ENCODE results near the gene TESPA1.
A peak's percentile ranks its signal among the peaks of the same experiment; 100 is the strongest.
"Not testable (repeated sequence)": the region's sequence is repeated elsewhere in the genome, so short reads cannot be mapped to it uniquely, and the experiment has no call there.

Gene TESPA1, protein sequence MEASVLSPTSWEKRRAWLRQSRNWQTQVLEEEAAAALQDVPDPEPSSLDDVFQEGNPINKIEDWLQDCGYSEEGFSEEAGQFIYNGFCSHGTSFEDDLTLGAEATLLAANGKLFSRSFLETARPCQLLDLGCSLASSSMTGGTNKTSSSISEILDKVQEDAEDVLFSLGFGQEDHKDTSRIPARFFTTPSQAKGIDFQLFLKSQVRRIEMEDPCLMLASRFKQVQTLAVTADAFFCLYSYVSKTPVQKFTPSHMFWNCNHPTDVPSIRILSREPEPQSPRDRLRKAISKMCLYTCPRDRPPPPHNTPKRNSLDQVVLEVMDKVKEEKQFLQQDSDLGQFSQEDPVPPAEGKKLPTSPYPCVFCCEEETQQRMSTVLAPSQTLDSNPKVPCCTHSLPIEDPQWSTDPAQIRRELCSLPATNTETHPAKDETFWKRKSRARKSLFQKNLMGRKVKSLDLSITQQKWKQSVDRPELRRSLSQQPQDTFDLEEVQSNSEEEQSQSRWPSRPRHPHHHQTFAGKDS

DNA sequence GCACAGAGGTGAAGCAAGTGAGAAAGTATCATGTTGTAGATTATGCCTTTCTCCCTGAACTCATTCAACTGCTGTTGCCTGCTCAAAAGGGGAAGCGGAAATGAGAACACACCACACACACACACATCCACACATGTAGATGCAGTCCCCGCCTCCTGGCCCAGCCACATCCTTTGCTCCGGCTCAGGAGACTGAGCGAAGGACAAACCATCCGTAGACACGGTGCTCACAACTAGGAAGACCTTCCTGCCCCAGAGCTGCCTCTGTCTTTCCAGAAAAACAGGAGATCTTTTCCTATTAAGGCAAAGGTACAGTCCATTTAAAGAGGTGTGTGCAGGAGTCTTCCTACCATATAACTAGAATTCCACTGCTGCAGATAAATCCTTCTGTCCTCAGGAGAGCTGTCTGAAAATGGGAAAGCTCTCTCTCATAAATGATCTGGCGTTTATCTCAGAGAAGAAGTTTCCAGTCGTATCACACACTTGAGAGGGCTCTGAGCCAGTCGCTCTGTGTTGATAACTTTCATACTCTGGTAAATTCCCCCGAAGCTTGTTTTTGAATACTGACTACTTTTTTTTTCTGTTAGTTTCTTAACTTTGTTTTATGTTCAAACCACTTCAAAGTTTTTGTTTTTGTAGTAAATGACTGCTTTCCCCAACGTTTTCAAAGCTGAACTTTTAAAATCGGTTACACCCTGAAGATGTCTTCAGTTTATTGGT lies at the start of gene TESPA1:
Gene TESPA1, minus strand, starts transcription at position 105 of the 719 bp plus-strand sequence. CDS start 10,200 bp downstream, outside the sequence.
- DNase-seq = no peak

DNA sequence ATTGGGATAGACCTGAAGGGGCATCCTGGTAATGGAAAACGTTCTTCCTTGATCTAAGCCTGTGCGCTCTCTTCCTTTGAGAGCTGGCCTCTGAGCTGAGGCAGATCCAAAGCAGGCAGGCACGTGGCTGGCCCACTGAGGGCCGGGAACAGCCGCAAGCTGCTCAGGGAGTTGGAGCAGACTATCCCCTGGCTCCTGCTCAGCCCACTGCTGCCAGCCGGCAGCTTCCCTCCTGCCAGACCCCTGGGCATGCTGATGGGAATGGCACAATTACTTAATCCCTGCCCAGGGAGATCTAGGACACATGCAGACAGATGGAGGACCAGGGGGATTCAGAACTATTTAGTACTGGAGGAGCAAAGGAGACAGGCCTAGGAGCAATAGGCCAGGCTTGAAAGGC lies 49.7 kb upstream of the TESPA1 start:
- DNase-seq = peak; percentile 93

DNA sequence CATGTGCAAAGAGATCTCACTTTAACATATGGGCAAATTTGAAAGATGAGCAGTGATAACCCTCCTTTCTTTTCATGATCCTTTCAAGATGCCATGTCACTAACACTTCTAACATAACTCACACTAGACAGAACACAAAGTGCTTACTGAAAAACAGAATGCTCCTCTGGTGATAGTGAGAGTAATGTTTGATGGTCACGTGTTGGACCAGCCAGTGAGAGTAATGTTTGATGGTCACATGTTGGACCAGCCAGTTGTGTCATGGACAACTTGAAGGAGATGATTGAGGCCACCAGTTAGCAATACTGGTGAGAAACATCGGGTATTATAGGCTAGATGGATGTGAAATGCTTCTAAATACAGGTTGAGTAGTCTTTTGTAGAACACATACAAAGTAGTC lies 40.9 kb upstream of the TESPA1 start:
- DNase-seq = no peak

DNA sequence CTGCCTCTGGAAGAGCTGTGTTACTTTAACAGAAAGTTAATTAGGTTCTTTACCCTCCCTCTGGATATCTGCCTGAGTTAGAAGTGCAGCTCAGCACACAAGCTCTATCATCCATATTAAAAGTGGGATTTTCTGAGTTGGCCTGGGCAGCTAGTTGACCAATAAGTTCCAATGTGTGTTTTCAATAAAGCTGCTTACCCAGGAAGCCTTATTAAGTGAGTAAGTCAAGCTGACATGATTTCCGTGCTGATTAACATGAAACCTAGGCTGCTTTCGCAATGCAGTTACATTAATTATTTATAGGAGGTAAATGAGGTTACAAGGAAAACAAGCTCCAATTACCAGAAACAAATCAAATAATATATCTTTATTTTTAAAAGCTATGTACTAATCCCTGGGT lies 40.0 kb upstream of the TESPA1 start:
- no peak for DNase-seq

DNA sequence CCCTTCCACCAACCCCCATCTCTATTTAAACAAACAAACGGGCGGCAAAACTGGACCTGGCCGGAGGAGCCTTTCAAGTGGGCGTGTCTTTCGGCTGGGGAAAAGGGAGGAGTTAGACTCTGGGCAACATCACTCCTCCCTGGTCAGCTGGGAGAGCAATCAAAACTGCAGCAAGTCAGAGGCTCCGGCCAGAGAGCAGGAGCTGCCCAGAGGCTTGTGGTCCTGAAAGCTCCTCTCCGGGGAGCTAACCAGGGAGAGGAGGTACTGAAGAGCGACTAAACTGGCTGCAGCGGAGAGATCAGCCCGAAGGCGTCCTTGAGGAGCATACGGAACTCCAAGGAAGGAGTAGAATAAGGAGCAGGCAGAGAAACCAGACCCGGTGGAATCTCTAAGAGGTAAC lies 35.2 kb upstream of the TESPA1 start, which contains the start of gene NEUROD4:
Gene NEUROD4, plus strand, starts transcription at position 191 of the 400 bp plus-strand sequence. CDS start 6,466 bp downstream, outside the sequence.
- peak; percentile 65 for DNase-seq

DNA sequence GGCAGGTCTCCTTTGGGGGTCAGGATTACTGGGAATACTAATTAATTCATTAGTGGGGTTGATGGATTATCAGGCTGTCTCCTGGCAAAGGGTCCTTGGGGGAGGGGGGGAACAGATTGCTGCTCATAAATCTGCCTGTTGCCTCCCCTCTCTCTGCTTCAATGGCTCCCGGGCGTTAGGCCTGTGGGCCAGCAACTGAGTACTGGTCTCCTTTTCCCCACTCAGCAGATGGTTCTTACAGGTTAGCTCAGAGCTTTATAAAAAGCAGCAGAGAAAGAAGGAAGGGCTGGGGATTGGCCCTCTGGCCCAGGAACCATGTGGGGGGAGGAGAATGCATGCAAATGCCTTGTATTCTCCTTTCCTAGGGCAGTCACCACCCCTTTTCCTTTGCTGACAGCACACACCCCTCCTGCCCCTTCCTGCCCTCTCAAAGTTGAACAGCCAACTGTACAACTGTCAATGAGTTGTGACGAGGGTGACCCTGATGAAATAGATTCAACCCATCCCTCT lies 32.9 kb upstream of the TESPA1 start:
- peak; percentile 97 for DNase-seq

DNA sequence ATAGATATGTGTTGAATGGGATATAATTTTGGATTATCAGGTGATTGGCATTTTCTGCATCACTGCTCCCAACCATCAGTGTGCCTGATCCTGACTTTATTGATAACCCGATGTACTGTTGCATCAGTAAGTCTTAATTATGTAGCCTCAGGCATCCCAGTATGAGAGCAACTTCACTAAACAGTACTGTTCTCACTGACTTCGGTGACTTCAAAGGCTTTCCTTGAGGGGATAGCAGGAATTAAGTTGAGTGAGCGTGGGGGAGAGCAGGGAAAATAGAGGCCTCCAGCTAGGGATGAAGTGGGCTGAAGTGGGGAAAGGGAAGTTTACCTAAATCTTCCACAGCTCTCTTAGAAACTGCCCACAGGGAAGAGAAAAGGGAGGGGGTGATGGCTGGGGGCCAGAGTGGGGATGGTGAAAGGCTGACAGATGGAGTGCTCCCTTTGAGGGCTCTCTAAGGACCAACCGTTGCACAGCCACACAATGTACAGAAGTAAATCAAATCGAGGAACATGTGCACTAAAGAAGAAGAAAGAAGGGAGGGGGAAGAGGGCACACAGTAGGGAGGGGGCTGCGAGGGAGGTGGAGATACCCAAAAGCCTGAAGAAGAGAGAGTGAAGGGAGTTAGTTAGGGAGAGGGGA lies 24.5 kb upstream of the TESPA1 start:
- peak; percentile 99 for DNase-seq

DNA sequence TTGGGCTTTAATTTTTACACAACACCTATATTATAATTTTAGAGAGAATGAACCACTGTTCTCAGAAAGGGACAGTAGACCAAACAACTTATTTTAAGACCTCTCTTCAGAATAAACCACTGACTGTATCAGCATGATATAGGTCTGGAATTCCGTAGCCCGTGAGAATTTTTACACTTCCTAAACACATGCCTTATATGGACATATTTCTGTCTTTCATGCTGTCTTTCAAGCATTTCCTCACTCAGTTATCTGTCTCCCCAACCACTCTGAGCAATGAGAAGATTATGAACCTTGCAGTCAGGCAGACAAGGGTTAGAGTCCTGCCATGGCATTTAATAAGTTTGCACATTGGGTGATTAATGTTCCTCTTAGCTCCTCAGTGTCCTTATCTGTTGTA lies 17.8 kb upstream of the TESPA1 start:
- DNase-seq = no peak

DNA sequence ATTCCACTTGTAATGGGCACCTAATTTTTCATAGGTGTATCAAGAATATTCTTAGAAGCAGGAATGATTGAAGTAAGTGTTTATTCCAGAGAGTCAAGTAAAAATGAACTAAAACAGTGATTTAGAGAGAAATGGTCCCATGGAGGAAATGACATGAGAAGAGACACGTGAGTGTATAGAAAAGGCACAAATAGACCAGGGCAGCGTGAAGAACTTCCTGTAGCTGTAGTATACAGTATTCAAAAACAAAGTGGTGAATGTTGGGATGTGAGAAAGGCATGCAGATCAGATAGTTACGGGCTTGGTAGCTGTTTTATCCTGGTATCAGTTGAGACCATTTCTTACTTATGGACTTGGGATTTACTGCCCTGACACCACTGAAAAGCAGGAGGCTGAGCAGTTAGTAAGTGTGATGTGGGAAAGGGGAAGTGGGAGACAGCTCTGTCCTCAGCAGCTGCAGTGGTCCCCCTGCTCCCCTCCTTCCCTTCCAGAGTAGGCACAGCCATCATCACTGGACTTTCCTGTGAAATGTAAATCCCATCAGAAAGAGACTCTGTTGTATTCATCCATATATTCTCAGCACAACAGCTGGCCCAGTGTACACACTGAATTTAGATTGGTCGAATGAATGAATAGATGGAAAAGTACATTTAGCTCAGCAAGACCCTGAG lies 16.8 kb upstream of the TESPA1 start:
- DNase-seq = no peak

DNA sequence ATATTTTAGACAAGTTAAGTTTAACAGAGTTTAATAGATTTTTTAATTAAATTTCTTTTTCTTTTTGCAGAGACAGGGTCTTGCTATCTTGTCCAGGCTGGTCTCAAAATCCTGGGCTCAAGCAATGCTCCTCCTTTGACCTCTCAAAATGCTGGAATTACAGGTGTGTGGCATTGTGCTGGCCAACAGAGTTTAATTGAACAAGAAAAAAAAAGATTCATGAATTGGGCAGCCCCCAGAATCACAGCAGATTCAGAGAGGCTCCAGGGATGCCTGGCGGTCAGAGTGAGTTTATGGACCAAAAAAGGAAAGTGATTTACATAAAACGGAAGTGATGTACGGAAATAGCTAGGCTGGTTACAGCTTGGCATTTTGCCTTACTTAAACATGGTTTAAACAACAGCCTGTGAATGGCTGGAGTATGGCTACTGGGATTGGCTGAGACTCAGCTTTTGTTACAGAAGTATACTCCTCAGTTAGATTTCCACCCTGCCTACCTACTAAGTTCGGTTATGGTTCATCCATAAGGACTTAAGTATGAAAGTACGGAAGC lies 14.5 kb upstream of the TESPA1 start:
- DNase-seq = no peak

DNA sequence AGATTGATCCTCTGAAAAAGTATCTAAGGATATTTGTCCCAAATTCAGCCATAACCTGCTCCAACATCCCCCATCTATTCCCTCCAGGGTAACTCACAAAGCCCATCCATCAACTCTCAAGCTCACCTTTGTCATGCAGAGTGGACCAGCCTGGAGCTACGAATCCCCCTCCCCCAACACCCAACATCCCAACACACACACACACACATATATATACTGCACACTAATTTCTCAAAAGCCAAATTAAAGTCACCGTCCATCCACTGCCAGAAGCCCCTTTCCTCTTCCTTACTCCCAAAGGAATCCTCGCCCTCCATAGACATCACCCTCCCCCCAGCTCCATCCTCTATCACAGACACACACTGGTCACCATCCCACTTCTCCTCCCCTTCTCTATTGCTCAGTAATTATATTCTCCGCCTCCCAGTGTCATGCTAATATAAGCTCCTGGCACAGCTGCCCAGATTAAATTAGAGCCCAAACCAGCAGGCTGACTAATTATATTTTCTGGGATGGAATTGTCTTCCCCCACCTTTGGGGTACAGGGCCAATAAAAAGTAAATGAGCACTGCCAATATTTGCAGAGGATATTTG lies 13.5 kb upstream of the TESPA1 start:
- peak; percentile 48 for DNase-seq

DNA sequence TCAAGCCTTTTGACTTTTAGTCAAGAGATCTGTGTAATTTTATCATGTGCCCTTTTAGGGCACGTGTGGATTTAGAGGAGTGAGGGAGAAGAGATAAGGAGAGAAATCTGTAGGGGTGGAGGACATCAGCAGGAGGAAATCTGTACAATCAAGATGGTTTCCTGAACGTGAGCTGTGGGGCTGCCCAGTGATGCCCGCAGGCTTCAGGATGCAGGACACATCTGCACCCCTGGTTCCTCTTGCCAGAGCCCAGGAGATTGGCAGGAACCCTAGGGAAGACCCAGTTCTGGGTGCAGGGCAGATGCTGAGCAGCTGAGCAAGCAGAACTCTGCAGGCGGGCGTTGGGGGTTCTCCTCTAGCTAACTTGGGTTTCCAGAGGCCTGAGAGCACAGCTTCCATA lies 11.6 kb upstream of the TESPA1 start:
- DNase-seq = no peak

DNA sequence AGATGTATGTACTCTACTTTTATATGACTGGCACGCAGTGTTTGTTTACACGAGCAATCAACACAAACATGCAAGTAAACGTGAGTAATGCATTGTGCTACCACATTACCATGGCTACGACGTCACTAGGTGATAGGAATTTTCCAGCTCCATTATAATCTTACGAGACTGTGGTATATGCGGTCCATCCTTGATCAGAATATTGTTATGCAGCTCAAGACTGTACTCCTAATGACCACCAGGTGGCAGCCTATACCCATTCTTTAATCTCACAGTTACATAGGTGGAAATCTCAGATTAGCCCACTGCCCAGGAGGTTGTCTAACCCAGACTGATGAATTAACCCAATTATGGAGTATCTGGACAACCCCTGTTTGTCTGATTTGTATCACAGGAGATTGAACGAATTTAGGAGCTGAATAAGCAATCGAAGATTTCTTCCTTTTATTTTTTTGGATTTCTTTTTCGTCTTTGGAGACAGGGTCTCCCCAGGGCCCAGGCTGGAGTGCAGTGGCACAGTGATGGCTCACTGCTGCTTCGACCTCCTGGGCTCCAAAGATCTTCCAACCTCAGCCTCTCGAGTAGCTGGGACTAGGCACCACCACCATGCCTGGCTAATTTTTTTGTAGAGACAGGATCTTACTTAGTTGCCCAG lies 8.7 kb upstream of the TESPA1 start:
- DNase-seq = peak; percentile 62

DNA sequence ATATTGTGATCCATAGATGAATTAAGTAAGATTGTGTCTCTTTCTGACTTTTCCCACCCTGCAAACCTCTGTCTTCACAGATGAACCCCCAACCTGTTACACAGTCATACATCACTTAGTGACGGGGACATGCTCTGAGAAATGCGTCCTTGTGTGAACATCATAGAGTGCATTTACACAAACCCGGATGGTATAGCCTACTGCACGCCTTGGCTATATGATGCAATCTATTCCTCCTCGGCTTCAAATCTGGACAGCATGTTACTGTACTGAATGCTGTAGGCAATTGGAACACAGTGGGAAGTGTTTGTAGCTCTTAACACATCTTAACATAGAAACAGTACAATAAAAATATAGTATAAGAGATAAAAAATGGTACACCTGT lies 7.4 kb upstream of the TESPA1 start:
- no peak for DNase-seq

DNA sequence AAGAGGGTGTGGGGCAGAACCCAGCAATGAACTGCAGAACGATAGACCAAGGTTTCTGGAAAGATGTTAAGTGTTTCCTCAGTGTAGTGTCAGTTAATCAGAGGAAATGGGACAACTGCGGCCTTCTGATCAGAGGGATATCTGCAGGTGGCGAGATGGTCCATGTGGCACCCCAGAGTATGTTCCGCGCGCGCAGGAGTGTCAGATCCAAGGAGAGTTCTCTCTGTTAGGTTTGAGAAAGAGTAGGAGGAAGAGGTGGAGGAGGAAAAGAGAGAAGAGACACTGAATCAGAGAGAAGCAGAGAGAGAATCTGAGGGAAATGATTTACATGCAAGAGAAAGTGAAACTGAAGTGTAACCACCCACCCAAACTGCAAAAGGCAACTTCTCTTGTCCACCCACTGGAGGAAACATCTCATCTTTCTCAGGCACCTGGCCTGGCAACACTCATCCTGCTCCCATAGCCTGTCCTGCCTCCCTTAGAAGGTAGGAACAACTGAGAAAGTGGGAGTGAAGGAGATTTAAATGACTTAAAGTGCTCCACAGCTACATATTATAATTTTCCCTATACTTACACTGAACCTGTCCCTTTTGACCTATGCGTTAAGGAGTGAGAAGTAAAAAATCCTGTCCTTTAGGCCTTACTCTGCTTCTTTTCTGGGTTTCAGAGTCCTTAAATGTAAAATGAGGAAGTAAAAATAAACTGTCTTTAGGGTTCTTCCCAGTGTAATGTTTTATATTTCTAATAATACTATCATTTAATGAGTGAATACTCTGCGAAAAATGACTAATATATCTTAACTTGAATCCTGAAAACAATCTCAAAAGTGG lies 6.8 kb upstream of the TESPA1 start:
- no peak for DNase-seq

DNA sequence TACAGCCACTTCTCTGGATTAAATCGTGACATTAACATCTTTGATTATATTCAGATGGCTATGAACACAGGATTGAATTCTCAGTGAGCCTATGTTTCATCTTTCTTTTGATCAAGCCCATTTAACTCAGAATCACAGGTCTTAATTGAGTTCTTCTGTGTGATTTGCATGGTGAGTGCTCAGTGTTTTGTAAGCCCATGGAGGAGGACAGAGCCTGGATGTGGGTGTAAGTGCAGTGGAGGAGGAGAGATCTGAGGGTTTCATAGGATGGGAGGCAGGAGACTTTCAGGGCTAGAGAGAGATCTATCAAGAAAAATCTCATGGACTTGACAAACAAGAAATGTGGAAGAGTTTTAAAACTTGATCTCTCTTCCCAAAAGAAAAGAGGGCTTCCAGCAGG lies 5.3 kb upstream of the TESPA1 start:
- DNase-seq = no peak

DNA sequence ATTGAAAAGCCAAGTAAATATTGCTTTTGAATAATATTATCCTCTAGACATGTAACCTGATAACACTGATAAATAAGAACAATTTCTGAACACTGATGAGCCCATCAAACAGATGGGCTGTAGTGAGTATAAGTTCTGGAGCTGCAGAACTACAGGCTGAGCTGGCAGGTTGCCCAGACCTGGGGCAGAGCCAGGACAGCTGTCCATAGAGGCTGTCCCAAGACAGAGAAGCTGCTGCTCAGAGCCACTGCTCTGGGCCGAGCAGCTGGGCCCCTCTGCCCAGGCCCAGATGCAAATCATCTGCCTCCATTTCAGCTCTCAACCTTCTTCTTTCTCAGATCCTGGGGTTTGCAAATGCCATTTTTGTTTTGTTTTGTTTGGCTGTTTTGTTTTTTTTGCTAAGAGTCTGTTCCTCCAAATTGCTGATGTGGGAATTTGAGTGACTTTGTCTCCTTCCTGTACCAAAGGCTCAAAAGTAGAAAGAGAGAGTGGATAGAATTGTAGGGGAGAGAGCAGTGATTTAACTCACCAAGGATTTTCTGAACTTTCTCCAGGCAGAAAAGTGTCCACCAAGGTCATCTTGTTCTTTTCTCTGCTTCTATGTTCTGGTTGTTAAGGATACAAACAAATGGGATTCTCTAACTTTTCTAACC lies 4.0 kb upstream of the TESPA1 start:
- DNase-seq = peak; percentile 93

DNA sequence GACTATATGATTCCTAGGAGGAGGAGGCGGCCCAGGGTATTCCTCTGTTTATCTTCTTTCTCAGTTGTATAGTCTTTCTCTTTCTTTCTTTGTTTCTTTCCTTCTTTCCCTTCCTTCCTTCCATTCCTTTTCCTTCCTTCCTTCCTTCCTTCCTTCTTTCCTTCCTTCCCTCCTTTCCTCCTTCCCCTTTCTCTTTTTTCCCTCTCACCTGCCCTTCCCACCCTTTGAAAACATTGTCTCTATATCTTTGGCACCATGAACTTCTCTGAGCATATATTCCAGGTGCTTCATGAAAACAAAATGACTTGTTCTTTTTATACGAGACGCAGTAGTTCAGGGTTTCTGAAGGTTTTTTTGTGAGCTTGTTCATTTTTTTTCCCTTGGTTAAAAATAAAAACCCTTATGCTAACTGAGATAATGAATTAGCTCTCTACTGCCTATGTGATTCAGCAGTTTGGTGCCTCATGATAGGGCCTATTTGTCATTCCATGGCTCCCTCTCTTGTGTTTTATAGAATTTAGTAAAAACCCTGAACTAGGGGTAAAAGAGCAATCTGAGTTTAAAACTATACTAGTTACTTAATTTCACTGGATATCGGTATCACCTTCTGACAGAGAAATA lies 3.2 kb upstream of the TESPA1 start:
- no peak for DNase-seq

DNA sequence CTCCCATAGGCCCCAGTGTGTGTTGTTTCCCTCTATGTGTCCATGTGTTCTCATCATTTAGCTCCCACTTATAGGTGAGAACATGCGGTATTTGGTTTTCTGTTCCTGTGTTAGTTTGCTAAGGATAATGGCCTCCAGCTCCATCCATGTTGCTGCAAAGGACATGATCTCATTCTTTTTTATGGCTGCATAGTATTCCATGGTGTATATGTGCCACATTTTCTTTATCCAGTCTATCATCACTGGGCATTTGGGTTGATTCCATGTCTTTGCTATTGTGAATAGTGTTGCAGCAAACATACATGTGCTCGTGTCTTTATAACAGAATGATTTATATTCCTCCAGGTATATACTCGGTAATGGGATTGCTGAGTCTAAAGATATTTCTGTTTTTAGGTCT lies 2.2 kb upstream of the TESPA1 start:
- DNase-seq = not testable (repeated sequence)

Measured in NCI-H524 treated with DMSO at 0.1 percent for 48 hours (cell line).